Liver (tissue), 9 donors: Measurements from ENCODE around the gene GRIK1. TPM values are rescaled to one million over a fixed set of nuclear protein-coding genes. Genes with fewer than 3 reads are reported as not detected.

Source experiments
- DNase-seq: peaks from one replicate; pipeline ENCODE4 v3.0.0-alpha.2; 2017; ENCODE audit warnings: low spot score
- H3K27ac ChIP-seq, 2 donors: one replicate each; pipeline ENCODE4 v1.7.0; 2013; ENCODE audit warnings: inconsistent platforms in 2 of 2, low read length in 2 of 2, control low read depth in 1 of 2, low read depth in 1 of 2, mild to moderate bottlenecking in 1 of 2
- H3K27me3 ChIP-seq, 4 donors: one replicate each; pipeline versions ENCODE4 v1.6.1 to v1.7.0; 2013; ENCODE audit warnings: low read length in 3 of 4, inconsistent platforms in 1 of 4, mild to moderate bottlenecking in 1 of 4, moderate library complexity in 1 of 4; ENCODE audit not compliant: control insufficient read depth in 4 of 4, insufficient read depth in 4 of 4
- H3K36me3 ChIP-seq, 4 donors: one replicate each; pipeline versions ENCODE4 v1.6.1 to v1.7.0; 2013; ENCODE audit warnings: low read length in 3 of 4, mild to moderate bottlenecking in 3 of 4, low read depth in 1 of 4, moderate library complexity in 1 of 4; ENCODE audit not compliant: control insufficient read depth in 4 of 4, insufficient read depth in 3 of 4
- H3K4me1 ChIP-seq, 4 donors: one replicate each; pipeline versions ENCODE4 v1.6.1 to v1.7.0; 2013; ENCODE audit warnings: low read length in 3 of 4, mild to moderate bottlenecking in 3 of 4, moderate library complexity in 1 of 4; ENCODE audit not compliant: control insufficient read depth in 4 of 4, insufficient read depth in 4 of 4
- H3K4me3 ChIP-seq, 3 donors: one replicate each; pipeline versions ENCODE4 v1.6.1 to v1.7.0; 2013; ENCODE audit warnings: low read length in 3 of 3, control low read depth in 1 of 3, low read depth in 1 of 3, mild to moderate bottlenecking in 1 of 3
- H3K9ac ChIP-seq, 2 donors: one replicate each; pipeline ENCODE4 v1.7.0; 2013; ENCODE audit warnings: low read length in 2 of 2, mild to moderate bottlenecking in 2 of 2, moderate library complexity in 2 of 2, control low read depth in 1 of 2, low read depth in 1 of 2
- H3K9me3 ChIP-seq, 4 donors: one replicate each; pipeline versions ENCODE4 v1.6.1 to v1.7.0; 2013; ENCODE audit warnings: low read length in 3 of 4; ENCODE audit not compliant: control insufficient read depth in 4 of 4
- EGR1 ChIP-seq, 2 donors: IDR thresholded peaks; 2 replicates each; pipeline ENCODE4 v1.6.1; 2016 to 2018; ENCODE audit warnings: antibody characterized with exemption in 2 of 2, low read depth in 2 of 2
- FOXA1 ChIP-seq: IDR thresholded peaks from 2 replicates; pipeline ENCODE4 v1.6.1; 2016; ENCODE audit warnings: antibody characterized with exemption
- FOXA2 ChIP-seq: IDR thresholded peaks from 2 replicates; pipeline ENCODE4 v1.6.1; 2016; ENCODE audit warnings: antibody characterized with exemption
- GABPA ChIP-seq, 2 donors: IDR thresholded peaks in 1 of 2; conservative IDR thresholded peaks in 1 of 2; 2 replicates each; pipeline ENCODE4 v1.6.1; 2016; ENCODE audit warnings: antibody characterized with exemption in 2 of 2, mild to moderate bottlenecking in 1 of 2, moderate library complexity in 1 of 2
- HNF4A ChIP-seq, 2 donors: conservative IDR thresholded peaks; 2 replicates each; pipeline ENCODE4 v1.6.1; 2016; ENCODE audit warnings: antibody characterized with exemption in 2 of 2, mild to moderate bottlenecking in 2 of 2
- HNF4G ChIP-seq: IDR thresholded peaks from 2 replicates; pipeline ENCODE4 v1.6.1; 2016; ENCODE audit warnings: antibody characterized with exemption
- JUND ChIP-seq, 2 donors: IDR thresholded peaks; 2 replicates each; pipeline ENCODE4 v1.6.1; 2016; ENCODE audit warnings: antibody characterized with exemption in 2 of 2
- MAX ChIP-seq: IDR thresholded peaks from 2 replicates; pipeline ENCODE4 v1.6.1; 2016; ENCODE audit warnings: antibody characterized with exemption
- NR2F2 ChIP-seq: IDR thresholded peaks from 2 replicates; pipeline ENCODE4 v1.6.1; 2016; ENCODE audit warnings: antibody characterized with exemption
- RAD21 ChIP-seq, 2 donors: IDR thresholded peaks; 2 replicates each; pipeline ENCODE4 v1.6.1; 2016; ENCODE audit warnings: antibody characterized with exemption in 2 of 2, mild to moderate bottlenecking in 2 of 2
- REST ChIP-seq: IDR thresholded peaks from 2 replicates; pipeline ENCODE4 v1.6.1; 2016; ENCODE audit warnings: antibody characterized with exemption, mild to moderate bottlenecking
- SP1 ChIP-seq: IDR thresholded peaks from 2 replicates; pipeline ENCODE4 v1.6.1; 2018; ENCODE audit warnings: antibody characterized with exemption, mild to moderate bottlenecking
- TAF1 ChIP-seq: conservative IDR thresholded peaks from 2 replicates; pipeline ENCODE4 v1.6.1; 2016; ENCODE audit warnings: antibody characterized with exemption, mild to moderate bottlenecking
- YY1 ChIP-seq: IDR thresholded peaks from 2 replicates; pipeline ENCODE4 v1.6.1; 2016; ENCODE audit warnings: antibody characterized with exemption, mild to moderate bottlenecking
- WGBS: extraction: QIAGEN DNeasy Blood & Tissue Kit; methylation state at CpG from one replicate; pipeline ENCODE4 v1.1.7; 2013; 5-methylcytosine and 5-hydroxymethylcytosine counted together
- polyA plus RNA-seq, 2 donors: library from polyadenylated mRNA; stranded (reverse) in 1 of 2; unstranded in 1 of 2; fragments of 200-250 nt in 1 of 2; fragments of >200 nt in 1 of 2; fragmentation: Nextera tagmentation in 1 of 2; extraction: Ambion mirVana in 1 of 2; gene quantifications; one replicate each; pipeline versions ENCODE4 v1.2.1 to v1.2.3, GENCODE V29; 2013 to 2015
- total RNA-seq, 2 donors: library from RNA; depleted of rRNA; stranded (reverse); fragments of >200 nt; gene quantifications; one replicate each; pipeline ENCODE4 v1.2.3, GENCODE V29; 2014
- TF ChIP-seq, protein P1 (sequence below): IDR thresholded peaks from 2 replicates; pipeline ENCODE4 v1.6.1; 2016; ENCODE audit warnings: antibody characterized with exemption
- TF ChIP-seq, protein P2 (sequence below): IDR thresholded peaks from 2 replicates; pipeline ENCODE4 v1.6.1; 2016; ENCODE audit warnings: antibody characterized with exemption
- donor health status: healthy.
- donor health status: healthy.
- donor health status: healthy.
- donor health status: healthy.
- donor health status: healthy.

GRIK1 gene
- total and polyA plus RNA-seq, 4 donors = 0.02 to 0.14 (median 0.05) TPM; not detected in 1

DNA sequence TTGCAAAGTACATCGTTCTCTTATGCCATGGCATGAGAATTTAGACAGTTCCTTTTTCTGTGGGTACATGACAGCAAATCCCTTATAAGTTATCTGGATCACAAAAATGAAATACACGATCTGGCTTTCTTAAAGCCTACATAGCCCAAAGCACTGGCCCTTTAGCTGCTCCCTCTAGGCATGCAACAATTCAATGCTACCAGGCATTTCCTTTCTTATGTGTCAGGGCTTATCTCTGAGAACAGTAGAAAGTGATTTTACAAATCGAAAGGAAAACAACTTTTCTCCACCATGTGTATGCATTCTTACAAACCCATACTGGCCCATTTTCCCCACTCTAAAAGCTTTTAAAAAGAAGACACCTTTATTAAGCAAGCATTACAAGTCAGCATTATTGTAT lies 139.7 kb downstream of the GRIK1 start:
- H3K4me1 ChIP-seq = no peaks in the 10 kb centered on the region
- no peak overlapping the region for H3K9ac ChIP-seq
- no peak for TF ChIP-seq FOXA2
- TF ChIP-seq GABPA (IDR thresholded peaks at IDR 0.05 in 1 of 2, conservative IDR thresholded peaks at IDR 0.05 in 1 of 2) = no peak
- TF ChIP-seq, protein P1, sequence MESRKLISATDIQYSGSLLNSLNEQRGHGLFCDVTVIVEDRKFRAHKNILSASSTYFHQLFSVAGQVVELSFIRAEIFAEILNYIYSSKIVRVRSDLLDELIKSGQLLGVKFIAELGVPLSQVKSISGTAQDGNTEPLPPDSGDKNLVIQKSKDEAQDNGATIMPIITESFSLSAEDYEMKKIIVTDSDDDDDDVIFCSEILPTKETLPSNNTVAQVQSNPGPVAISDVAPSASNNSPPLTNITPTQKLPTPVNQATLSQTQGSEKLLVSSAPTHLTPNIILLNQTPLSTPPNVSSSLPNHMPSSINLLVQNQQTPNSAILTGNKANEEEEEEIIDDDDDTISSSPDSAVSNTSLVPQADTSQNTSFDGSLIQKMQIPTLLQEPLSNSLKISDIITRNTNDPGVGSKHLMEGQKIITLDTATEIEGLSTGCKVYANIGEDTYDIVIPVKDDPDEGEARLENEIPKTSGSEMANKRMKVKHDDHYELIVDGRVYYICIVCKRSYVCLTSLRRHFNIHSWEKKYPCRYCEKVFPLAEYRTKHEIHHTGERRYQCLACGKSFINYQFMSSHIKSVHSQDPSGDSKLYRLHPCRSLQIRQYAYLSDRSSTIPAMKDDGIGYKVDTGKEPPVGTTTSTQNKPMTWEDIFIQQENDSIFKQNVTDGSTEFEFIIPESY = no peak
- no peak for TF ChIP-seq HNF4G
- no peak for TF ChIP-seq SP1
- TF ChIP-seq TAF1 = no peak
- no peak for TF ChIP-seq REST
- TF ChIP-seq EGR1 (IDR thresholded peaks at IDR 0.05; ENCODE audit: low read depth in 2 of 2) = no peak
- H3K9me3 ChIP-seq = no peaks in the 10 kb centered on the region
- WGBS = 67% methylated on average over 3 of the region's 3 CpGs
- DNase-seq = no peak
- H3K4me3 ChIP-seq = no peak overlapping the region
- H3K27ac ChIP-seq = no peak overlapping the region
- no peaks in the 10 kb centered on the region for H3K36me3 ChIP-seq
- no peaks in the 10 kb centered on the region for H3K27me3 ChIP-seq

DNA sequence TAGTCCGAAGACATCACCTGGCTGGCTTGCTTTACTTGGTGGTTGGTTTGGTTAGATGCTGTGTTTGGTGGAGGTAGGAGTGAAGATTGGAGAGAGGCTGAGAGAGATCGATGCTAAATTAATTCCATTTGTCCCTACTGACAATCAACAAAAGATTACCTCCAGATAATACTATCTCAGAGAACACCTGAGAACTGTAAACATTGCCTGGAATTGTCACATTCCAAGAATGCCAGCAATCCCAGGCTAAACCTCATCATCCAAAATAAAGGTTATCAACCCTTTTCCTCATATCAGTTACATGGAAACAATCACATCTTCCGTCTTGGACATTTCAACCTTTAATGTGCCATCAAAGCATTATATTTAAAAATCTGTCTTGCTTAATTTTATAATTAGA lies 141.0 kb downstream of the GRIK1 start:
- Histone ChIP-seq H3K36me3 (no peaks in the 10 kb centered on the region), H3K4me1 (peaks cover 0 to 3% (median under 1%) of the 10 kb centered on the region in 4 donors), H3K9ac (no peak overlapping the region), H3K27me3 (no peaks in the 10 kb centered on the region), H3K4me3 (no peak overlapping the region), H3K9me3 (no peaks in the 10 kb centered on the region), H3K27ac (no peak overlapping the region)
- TF ChIP-seq JUND (IDR thresholded peaks at IDR 0.05) (no peak), FOXA1 (no peak), GABPA (IDR thresholded peaks at IDR 0.05 in 1 of 2, conservative IDR thresholded peaks at IDR 0.05 in 1 of 2) (no peak), HNF4A (conservative IDR thresholded peaks at IDR 0.05) (no peak), RAD21 (IDR thresholded peaks at IDR 0.05) (no peak), FOXA2 (no peak)
- TF ChIP-seq, protein P2, sequence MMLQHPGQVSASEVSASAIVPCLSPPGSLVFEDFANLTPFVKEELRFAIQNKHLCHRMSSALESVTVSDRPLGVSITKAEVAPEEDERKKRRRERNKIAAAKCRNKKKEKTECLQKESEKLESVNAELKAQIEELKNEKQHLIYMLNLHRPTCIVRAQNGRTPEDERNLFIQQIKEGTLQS = no peak
- WGBS = 69% methylated on average over 3 of the region's 3 CpGs
- no peak for DNase-seq

GRCh38 chr21:29797155-29797554 lies 142.6 kb downstream of the GRIK1 start:
- 68% methylated on average over 3 of the region's 3 CpGs for WGBS
- Histone ChIP-seq H3K4me1 (peaks cover 0 to 8% (median 1%) of the 10 kb centered on the region in 4 donors), H3K27ac (no peak overlapping the region), H3K4me3 (no peak overlapping the region), H3K36me3 (no peaks in the 10 kb centered on the region), H3K9me3 (no peaks in the 10 kb centered on the region), H3K9ac (no peak overlapping the region), H3K27me3 (no peaks in the 10 kb centered on the region)
- no peak for DNase-seq
- TF ChIP-seq FOXA1 (no peak), NR2F2 (no peak), JUND (IDR thresholded peaks at IDR 0.05) (no peak), EGR1 (IDR thresholded peaks at IDR 0.05; ENCODE audit: low read depth in 2 of 2) (no peak), MAX (no peak), HNF4G (no peak), YY1 (no peak), TAF1 (no peak), RAD21 (IDR thresholded peaks at IDR 0.05) (no peak), FOXA2 (no peak), REST (no peak), GABPA (IDR thresholded peaks at IDR 0.05 in 1 of 2, conservative IDR thresholded peaks at IDR 0.05 in 1 of 2) (no peak)
- TF ChIP-seq, protein P2 = no peak
